GM12864 (cell line): Measurements from ENCODE around the gene TRAPPC10.

Experiments
- DNase-seq: peaks from one replicate; pipeline ENCODE4 v3.0.0-alpha.2; 2011; ENCODE audit warnings: low read depth
- H3K4me3 ChIP-seq: 2 replicates; pipeline ENCODE4 v1.5.1; 2011; ENCODE audit warnings: mild to moderate bottlenecking, low read depth, low read length, control low read depth
- CTCF ChIP-seq: IDR thresholded peaks from 2 replicates; pipeline ENCODE4 v1.5.1; 2011; ENCODE audit warnings: low read depth, mild to moderate bottlenecking, moderate library complexity, low read length, control low read depth, inconsistent platforms; ENCODE audit errors: missing control alignments

The TRAPPC10 gene

DNA sequence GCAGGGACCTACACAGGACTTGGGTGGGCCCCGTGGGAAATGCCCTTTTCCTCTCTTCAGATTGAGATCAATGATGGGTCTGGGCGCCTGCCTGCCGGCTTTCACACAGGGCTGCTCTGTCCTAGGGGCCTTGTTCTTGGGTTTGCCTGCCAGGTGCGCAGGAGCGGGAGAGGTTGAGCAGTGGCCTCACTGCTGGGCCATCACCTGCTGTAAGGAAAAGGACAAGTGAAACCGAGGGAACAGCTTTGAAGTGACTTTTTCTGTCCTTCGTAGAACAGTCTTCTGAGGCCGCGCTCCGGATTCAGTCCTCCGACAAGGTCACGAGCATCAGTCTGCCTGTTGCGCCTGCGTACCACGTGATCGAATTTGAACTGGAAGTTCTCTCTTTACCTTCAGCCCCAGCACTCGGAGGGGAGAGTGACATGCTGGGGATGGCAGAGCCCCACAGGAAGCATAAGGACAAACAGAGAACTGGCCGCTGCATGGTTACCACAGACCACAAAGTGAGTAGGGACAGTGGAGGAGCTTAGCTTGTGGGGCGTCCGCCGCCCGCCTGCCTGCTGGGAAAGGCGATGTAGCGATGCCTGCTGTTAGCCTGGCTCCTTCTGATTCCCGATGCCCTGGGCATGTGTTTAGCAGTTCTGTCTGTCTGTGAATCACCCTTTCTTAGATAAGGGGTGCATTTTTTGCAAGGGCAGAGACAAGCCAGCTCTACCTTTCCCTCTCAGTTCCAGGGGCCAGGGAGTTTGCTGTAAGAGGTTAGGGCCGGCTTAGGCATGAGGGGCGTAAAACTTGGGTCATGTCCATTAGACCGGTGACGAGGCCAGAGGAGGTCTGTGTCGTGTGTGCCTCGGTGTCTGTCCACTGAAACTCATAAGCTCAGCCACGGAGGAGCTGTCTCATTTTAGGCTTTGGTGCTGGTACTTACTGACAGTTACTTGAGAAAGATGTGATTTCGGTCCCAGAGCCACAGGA is 75.6 kb downstream of the TRAPPC10 start:
- TF ChIP-seq CTCF, result no peak
- DNase-seq, result no peak
- H3K4me3 ChIP-seq, result no peak overlapping the region

DNA sequence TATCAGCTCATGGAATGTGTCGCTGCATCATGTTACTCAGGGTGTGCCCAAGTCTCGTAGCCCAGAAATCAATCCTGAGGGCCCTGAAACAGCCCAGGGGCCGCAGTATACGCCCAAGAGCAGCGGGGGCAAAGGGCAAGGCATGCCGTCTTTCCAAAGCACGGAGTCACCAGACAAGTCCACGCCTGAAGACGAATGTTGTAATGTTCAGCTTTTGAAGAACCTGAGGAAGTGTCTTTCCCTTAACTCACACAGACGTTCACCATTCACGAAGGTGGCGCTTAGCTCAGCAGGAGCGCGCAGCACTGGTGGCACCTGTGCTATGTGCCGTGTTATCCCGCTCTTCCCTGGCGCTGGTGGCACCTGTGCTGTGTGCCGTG is 76.3 kb downstream of the TRAPPC10 start:
- H3K4me3 ChIP-seq, result no peak overlapping the region
- TF ChIP-seq CTCF, result no peak
- no peak for DNase-seq

DNA sequence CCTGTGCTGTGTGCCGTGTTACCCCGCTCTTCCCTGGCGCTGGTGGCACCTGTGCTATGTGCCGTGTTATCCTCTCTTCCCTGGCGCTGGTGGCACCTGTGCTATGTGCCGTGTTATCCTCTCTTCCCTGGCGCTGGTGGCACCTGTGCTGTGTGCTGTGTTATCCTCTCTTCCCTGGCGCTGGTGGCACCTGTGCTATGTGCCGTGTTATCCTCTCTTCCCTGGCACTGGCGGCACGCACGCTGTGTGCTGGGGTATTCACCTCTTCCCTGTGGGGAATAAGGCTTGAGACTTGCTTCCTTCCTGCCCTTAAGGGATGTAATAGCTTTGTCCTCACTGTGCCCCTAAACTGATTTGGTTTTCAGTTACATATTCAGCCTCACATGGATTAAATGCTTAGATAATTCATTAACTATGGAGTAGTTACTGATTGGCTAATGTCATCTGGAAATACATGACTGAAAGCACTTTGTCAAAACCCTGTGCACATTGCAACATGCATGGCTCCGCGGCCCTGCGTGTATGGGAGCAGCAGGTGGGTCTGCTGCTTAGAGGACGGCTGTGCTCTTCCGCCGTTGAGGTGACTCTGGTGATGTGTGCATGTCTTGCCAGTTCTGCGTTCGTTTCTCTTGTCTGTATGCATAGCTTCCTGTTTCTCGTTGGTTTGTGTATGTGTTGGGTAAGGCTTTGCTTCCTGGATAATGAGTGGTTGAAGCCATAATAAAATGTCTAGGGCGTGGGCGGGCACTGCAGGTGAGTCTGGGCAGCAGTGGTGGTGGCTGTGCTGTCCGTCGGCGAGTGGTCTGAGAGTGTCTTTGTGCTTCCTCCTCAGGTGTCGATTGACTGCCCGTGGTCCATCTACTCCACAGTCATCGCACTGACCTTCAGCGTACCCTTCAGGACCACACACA is 77.1 kb downstream of the TRAPPC10 start:
- H3K4me3 ChIP-seq, result no peak overlapping the region
- DNase-seq, result no peak
- no peak for TF ChIP-seq CTCF

DNA sequence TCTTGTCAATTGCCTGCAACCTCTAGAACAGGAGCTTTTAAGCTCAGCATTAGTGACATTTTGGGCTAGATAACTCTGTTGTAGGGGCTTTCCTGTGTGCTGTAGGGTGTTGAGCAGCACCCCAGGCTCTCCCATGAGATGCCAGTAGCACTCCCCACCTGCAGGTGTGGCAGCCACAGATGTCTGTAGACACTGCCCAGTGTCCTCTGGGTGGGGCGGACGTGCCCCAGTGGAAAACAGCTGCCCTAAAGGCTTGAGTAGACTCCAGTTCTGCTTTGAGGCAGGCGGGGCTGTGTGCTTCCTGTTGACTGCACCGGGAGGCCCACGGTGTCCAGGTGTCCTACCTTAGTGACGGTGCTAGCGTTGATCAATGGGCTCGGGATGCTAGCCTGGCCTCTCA is 78.2 kb downstream of the TRAPPC10 start:
- H3K4me3 ChIP-seq, result no peak overlapping the region
- no peak for DNase-seq
- TF ChIP-seq CTCF, result no peak

DNA sequence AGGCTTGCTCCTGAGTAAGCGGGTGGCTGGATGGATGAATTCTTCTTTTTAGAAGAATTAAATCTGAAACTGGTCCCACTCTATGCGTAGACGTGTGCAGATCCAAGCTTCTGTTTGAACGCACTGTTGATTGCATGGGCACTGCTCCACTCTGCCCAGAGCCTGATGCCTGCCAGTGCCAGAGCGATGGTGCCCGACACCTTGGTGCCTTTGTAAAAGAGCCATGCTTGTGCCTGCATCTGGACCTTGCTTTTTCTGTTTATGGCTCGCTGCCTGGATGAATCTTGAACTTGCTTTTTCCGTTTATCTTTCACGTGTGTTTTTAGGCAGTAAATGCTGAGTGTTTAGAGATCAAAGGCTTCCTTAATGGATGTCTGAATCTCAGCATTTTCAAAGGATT is 80.1 kb downstream of the TRAPPC10 start:
- no peak for DNase-seq
- no peak for TF ChIP-seq CTCF
- H3K4me3 ChIP-seq, result no peak overlapping the region

- DNase-seq, result no peak
- no peak for TF ChIP-seq CTCF
Measured at GRCh38 chr21:44093761-44094160, 81.7 kb downstream of the TRAPPC10 start.

More at GRCh38 chr21:44093761-44094160, 81.7 kb downstream of the TRAPPC10 start:
- no peak overlapping the region for H3K4me3 ChIP-seq
